H1 (cell line): ENCODE measurements around the gene RREB1. TPM values are rescaled to one million over a fixed set of nuclear protein-coding genes. Genes with fewer than 3 reads are reported as not detected.

Experiments used
- ASH2L ChIP-seq: fragments of 200-600, 300-600 bp; sonication (generic); IDR thresholded peaks from one replicate; pipeline ENCODE4 v1.7.1; 2017; ENCODE audit warnings: low read length
- E2F6 ChIP-seq: IDR thresholded peaks from 2 replicates; pipeline ENCODE4 v1.6.1; 2012; ENCODE audit warnings: inconsistent platforms
- TEAD4 ChIP-seq: IDR thresholded peaks from 2 replicates; pipeline ENCODE4 v1.6.1; 2012; ENCODE audit warnings: low read depth, low read length, inconsistent platforms, mixed read lengths
- YY1 ChIP-seq: IDR thresholded peaks from 2 replicates; pipeline ENCODE4 v1.6.1; 2011; ENCODE audit warnings: low read depth, mild to moderate bottlenecking, low read length
- polyA plus RNA-seq, 7 experiments: library from polyadenylated mRNA; depleted of rRNA in 3 of 7; stranded (reverse) in 5 of 7; unstranded in 2 of 7; fragments of >200 nt in 5 of 7; fragments of 200-250 nt in 2 of 7; gene quantifications; 1 replicate in 5 of 7; 2 replicates in 1 of 7; 4 replicates in 1 of 7; pipeline versions ENCODE4 v1.2.1 to v1.2.3, GENCODE V29; 2011 to 2013; ENCODE audit warnings: missing spikeins in 2 of 7, mixed read lengths in 2 of 7
- total RNA-seq: library from RNA; stranded (reverse); fragmentation: NEBNext Ultra II Directional; extraction: Animal tissue kit (Norgen Biotek cat#: 25700); gene quantifications from 2 replicates; pipeline ENCODE4 v1.2.1, GENCODE V29; 2021
- TF ChIP-seq, protein P1 (sequence below): IDR thresholded peaks from 2 replicates; pipeline ENCODE4 v1.6.1; 2011; ENCODE audit warnings: low read length, improper control_type of control experiment

RREB1 gene
- total and polyA plus RNA-seq, 2 of the 8 experiments (the other 6 are each of a cell fraction or from before 2014, with no cell fraction given) = 3.9 to 34.7 TPM

DNA sequence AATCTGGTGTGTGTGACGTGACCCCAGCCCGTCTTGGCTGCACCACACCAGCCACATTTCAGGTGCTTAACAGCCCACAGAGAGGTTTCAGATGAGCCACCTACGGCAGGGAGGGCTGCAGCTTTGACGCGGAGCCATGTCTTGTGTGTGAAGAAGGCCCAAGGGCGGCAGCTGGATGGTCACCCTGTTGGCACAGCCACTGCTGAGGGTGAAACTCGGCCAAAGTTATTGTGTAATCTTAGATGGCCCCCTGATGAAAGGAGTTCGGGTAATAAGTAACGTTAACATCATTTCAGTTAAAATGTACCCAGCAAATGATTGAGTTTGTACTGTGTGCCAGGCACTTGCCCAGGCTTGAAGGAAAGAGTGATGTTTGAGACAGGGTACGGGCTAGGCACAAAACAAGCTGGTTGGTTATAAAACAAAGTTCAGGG, 108.1 kb downstream of the RREB1 start (continued):
- TF ChIP-seq, protein P1, sequence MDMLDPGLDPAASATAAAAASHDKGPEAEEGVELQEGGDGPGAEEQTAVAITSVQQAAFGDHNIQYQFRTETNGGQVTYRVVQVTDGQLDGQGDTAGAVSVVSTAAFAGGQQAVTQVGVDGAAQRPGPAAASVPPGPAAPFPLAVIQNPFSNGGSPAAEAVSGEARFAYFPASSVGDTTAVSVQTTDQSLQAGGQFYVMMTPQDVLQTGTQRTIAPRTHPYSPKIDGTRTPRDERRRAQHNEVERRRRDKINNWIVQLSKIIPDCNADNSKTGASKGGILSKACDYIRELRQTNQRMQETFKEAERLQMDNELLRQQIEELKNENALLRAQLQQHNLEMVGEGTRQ = no peak
- TF ChIP-seq E2F6 (no peak), YY1 (no peak), ASH2L (no peak), TEAD4 (no peak)
- TF ChIP-seq, all 59 proteins: peak for 0
